ENCODE results near the gene CADM1.
"Not testable (repeated sequence)": the region's sequence is repeated elsewhere in the genome, so short reads cannot be mapped to it uniquely, and the experiment has no call there.

CADM1 gene

DNA sequence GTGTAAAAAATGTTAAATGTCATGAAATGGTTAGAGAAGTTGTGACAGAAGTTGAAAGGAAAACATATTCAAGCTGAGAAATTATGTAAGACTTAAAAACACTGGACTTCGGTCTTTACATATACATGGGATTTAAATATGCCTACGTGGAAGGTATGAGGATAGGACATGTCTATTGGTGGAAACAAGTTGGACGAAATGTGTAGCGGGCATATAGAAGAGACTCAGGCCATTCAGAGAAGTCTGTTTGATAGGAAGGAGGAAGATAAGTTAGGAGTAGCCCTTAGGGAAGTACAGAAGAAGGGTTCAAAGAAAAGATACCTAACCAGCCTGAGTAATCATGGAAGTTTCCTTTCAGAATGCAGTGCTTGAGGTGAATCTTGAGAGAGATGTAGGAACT is 14.7 kb downstream of the CADM1 start:
- no peak overlapping the region for H3K27ac ChIP-seq (ENCODE audit: low read depth, low read length)

DNA sequence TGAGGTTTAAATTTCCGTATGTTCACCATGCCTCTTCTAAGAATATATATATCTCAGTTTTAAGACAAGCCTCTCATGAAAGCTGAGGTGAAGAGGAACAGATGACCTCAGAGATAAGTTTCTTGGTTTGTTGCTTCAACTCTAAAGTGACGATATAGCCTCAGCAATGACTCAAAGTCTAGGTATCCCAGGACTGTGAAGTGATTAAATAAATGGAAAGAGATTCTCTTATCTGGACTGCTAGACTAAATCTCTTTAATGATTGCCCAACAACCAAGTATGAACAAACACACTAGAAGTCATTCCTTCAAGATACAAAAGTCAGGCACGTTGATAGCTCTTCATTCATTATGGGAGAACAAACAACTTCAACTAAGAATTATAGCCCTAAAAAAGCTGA is 15.3 kb downstream of the CADM1 start:
- Histone ChIP-seq H3K9ac (ENCODE audit: low read length) (no peak overlapping the region), H3K27ac (ENCODE audit: low read depth, low read length) (no peak overlapping the region), H3K4me3 (ENCODE audit: low read length) (no peak overlapping the region), H3K36me3 (ENCODE audit: control insufficient read depth, insufficient read depth, low read length) (no peaks in the 10 kb centered on the region), H3K4me1 (ENCODE audit: control insufficient read depth, insufficient read depth, low read length) (no peaks in the 10 kb centered on the region), H3K27me3 (ENCODE audit: control insufficient read depth, insufficient read depth, low read length) (no peaks in the 10 kb centered on the region)

More for the DNA sequence above, 14.7 kb downstream of the CADM1 start:
- Histone ChIP-seq H3K36me3 (ENCODE audit: control insufficient read depth, insufficient read depth, low read length) (no peaks in the 10 kb centered on the region), H3K4me3 (ENCODE audit: low read length) (no peak overlapping the region), H3K4me1 (ENCODE audit: control insufficient read depth, insufficient read depth, low read length) (no peaks in the 10 kb centered on the region), H3K27me3 (ENCODE audit: control insufficient read depth, insufficient read depth, low read length) (no peaks in the 10 kb centered on the region), H3K9ac (ENCODE audit: low read length) (no peak overlapping the region)

DNA sequence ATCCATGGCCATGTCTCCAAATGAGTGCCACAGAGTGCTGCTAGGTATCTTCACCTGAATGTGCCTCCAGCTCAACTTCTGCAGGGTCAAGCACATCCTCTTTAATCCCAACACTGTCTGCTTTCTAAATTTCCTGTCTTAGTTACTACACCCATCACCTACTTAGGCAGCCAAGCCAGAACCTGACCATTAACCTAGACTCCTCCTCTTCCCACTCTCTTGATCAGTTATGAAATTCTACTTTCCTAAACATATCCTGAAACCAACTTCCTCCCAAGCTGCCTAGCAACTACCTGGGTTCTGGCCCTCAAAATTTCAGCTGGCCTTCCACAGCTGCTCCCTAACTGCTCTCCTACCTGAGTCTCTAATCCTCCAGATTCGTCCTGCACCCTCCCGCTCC is 22.7 kb downstream of the CADM1 start:
- Histone ChIP-seq H3K27ac (ENCODE audit: low read depth, low read length) (no peak overlapping the region), H3K4me3 (ENCODE audit: low read length) (no peak overlapping the region), H3K36me3 (ENCODE audit: control insufficient read depth, insufficient read depth, low read length) (no peaks in the 10 kb centered on the region)

DNA sequence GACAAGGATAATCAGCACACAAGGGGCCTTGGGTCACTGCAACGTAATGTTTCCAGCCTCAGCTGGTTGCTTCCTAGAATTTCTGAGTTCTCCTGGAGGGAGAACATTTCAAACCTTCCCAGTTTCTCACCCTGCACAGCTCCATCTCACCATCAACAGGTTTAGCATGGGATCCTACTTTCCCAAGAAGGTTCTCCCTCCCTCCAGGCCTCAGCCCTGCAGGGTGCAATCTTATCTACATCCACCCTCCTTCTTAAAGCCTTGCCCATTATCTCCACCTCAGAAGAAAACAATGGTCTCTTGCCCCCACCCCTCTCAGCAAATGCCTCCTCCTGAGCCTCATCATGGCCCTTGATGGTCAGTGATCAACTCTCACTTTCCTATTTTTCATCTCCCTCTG is 23.6 kb downstream of the CADM1 start:
- no peak overlapping the region for H3K27ac ChIP-seq (ENCODE audit: low read depth, low read length)

More for the DNA sequence above, 22.7 kb downstream of the CADM1 start:
- Histone ChIP-seq H3K9ac (ENCODE audit: low read length) (no peak overlapping the region), H3K27me3 (ENCODE audit: control insufficient read depth, insufficient read depth, low read length) (no peaks in the 10 kb centered on the region), H3K4me1 (ENCODE audit: control insufficient read depth, insufficient read depth, low read length) (no peaks in the 10 kb centered on the region)

DNA sequence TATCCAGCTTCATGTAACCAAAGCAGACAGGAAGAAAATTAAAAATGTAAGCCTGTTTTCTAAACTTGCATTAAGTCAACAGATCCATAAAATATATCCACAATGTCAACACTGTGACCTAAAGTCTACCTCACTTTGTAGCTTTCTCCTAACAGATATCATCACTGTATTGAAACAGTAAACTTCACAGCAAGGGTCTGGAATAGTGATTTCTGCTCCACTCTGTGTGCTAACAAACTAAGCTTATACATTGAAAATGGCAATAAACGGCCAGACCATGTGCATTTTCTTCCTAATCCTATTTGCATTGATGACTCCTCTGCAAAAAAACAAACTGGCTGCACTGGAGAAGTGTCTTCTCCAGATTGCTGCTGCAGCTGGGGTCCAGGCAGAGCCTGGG is 26.8 kb downstream of the CADM1 start:
- Histone ChIP-seq H3K9ac (ENCODE audit: low read length) (no peak overlapping the region), H3K4me1 (ENCODE audit: control insufficient read depth, insufficient read depth, low read length) (no peaks in the 10 kb centered on the region), H3K27me3 (ENCODE audit: control insufficient read depth, insufficient read depth, low read length) (no peaks in the 10 kb centered on the region), H3K36me3 (ENCODE audit: control insufficient read depth, insufficient read depth, low read length) (no peaks in the 10 kb centered on the region), H3K27ac (ENCODE audit: low read depth, low read length) (no peak overlapping the region), H3K4me3 (ENCODE audit: low read length) (no peak overlapping the region)

More for the DNA sequence above, 23.6 kb downstream of the CADM1 start:
- no peak overlapping the region for H3K9ac ChIP-seq (ENCODE audit: low read length)
- no peaks in the 10 kb centered on the region for H3K36me3 ChIP-seq (ENCODE audit: control insufficient read depth, insufficient read depth, low read length)
- no peak overlapping the region for H3K4me3 ChIP-seq (ENCODE audit: low read length)
- H3K27me3 ChIP-seq (ENCODE audit: control insufficient read depth, insufficient read depth, low read length) = no peaks in the 10 kb centered on the region
- H3K4me1 ChIP-seq (ENCODE audit: control insufficient read depth, insufficient read depth, low read length) = no peaks in the 10 kb centered on the region

DNA sequence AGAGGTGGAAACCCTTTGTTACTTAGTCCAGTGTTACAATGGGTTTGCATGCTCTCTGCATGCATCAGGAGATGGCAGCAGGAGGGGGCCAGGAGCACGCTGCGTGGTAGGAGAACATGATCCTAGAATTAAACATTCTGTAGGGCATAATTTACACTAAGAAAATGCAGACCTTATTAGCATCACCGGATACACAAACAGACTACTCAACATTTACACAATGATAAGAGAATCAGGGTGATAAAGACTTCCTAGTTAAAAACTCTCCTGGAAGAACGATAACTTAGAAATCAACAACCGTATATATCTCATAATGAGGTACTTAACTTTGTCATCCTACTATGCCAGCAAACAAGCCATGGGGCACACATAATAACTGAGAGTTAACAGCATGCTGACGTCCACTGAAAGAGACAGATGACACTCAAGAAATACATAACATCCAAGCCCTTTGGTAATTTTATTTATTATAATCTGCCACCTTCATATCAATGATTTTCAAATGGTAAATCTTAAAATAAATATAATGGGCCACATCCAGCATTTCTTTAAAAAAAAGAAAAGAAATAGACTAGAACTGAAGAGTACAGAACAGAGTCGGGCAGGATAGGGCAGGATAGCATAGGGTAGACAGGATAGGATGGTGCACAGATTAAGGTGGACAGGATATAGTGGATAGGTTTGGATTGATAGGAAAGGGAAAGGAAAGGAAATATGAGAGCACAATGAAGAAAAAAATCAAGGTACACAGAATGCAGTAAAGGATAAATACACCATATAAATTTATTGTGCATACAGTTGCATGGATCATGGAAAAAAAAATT is 27.5 kb downstream of the CADM1 start:
- H3K4me1 ChIP-seq (ENCODE audit: control insufficient read depth, insufficient read depth, low read length) = no peaks in the 10 kb centered on the region
- no peak overlapping the region for H3K9ac ChIP-seq (ENCODE audit: low read length)
- H3K36me3 ChIP-seq (ENCODE audit: control insufficient read depth, insufficient read depth, low read length) = no peaks in the 10 kb centered on the region
- H3K4me3 ChIP-seq (ENCODE audit: low read length) = no peak overlapping the region
- no peaks in the 10 kb centered on the region for H3K27me3 ChIP-seq (ENCODE audit: control insufficient read depth, insufficient read depth, low read length)
- no peak overlapping the region for H3K27ac ChIP-seq (ENCODE audit: low read depth, low read length)

DNA sequence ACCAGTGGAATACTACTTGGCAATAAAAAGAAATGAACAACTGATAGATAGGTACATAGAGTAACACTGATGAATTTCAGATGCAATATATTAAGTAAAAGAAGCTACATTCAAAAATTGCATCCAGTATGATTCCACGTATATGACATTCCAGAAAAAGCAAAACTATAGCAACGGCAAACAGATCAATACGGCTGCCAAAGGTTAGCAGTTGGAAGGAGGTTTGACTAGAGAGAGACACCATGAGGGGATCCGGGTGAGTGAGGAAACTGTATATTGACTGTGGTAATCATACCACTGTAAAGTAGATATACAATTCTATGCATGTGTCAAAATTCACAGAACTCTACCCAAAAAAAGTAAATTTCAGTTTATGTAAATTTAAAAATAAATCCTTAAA is 28.7 kb downstream of the CADM1 start:
- H3K36me3 ChIP-seq (ENCODE audit: control insufficient read depth, insufficient read depth, low read length) = no peaks in the 10 kb centered on the region
- no peak overlapping the region for H3K27ac ChIP-seq (ENCODE audit: low read depth, low read length)
- no peak overlapping the region for H3K4me3 ChIP-seq (ENCODE audit: low read length)
- H3K4me1 ChIP-seq (ENCODE audit: control insufficient read depth, insufficient read depth, low read length) = no peaks in the 10 kb centered on the region
- H3K9ac ChIP-seq (ENCODE audit: low read length) = no peak overlapping the region
- no peaks in the 10 kb centered on the region for H3K27me3 ChIP-seq (ENCODE audit: control insufficient read depth, insufficient read depth, low read length)

DNA sequence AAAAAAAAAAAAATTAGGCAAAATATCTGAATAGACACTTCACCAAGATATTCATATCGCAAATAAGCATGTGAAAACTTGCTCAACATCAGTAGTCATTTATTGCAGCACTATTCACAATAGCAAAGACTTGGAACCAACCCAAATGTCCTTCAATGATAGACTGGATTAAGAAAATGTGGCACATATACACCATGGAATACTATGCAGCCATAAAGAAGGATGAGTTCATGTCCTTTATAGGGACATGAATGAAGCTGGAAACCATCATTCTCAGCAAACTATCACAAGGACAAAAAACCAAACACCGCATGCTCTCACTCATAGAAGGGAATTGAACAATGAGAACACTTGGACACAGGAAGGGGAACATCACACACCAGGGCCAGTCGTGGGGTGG is 29.9 kb downstream of the CADM1 start:
- H3K9ac ChIP-seq (ENCODE audit: low read length); H3K4me1 ChIP-seq (ENCODE audit: control insufficient read depth, insufficient read depth, low read length); H3K27me3 ChIP-seq (ENCODE audit: control insufficient read depth, insufficient read depth, low read length); H3K36me3 ChIP-seq (ENCODE audit: control insufficient read depth, insufficient read depth, low read length); H3K27ac ChIP-seq (ENCODE audit: low read depth, low read length); H3K4me3 ChIP-seq (ENCODE audit: low read length): not testable (repeated sequence)

DNA sequence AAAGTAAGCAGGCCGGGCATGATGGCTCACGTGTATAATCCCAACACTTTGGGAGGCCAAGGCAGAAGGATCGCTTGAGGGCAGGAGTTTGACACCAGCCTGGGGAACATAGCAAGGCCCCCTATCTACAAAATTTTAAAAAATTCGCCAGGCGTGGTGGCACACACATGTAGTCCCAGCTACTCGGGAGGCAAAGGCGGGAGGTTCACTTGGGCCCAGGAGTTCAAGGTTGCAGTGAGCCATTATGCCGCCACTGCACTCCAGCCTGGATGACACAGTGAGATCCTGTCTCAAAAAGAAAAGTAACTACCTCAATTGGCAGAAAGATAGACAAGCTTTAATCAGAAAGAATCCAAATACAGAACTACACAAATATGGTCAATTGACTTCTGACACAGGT is 31.0 kb downstream of the CADM1 start:
- Histone ChIP-seq H3K4me1 (ENCODE audit: control insufficient read depth, insufficient read depth, low read length) (no peaks in the 10 kb centered on the region), H3K9ac (ENCODE audit: low read length) (no peak overlapping the region)

DNA sequence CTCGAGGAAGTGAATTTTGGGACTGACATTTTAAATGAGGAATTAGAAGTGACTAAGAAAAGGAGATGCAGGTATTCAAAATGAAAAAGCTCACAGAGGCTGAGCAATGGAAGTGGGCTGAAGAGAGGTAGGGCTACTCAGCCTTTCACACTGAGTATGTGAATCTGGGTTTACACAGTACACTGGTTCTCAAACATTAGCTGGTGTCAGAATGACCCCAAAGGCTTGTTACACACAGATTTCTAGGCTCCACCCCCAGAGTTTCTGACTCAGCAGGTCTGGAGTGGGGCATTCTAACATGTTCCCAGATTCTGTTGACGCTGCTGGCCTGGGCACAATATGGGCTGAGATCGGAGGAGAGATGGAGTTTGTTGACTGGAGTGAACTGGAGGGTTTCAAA is 32.8 kb downstream of the CADM1 start:
- H3K36me3 ChIP-seq (ENCODE audit: control insufficient read depth, insufficient read depth, low read length) = no peaks in the 10 kb centered on the region
- H3K27me3 ChIP-seq (ENCODE audit: control insufficient read depth, insufficient read depth, low read length) = no peaks in the 10 kb centered on the region
- no peak overlapping the region for H3K27ac ChIP-seq (ENCODE audit: low read depth, low read length)
- H3K9ac ChIP-seq (ENCODE audit: low read length) = no peak overlapping the region
- H3K4me1 ChIP-seq (ENCODE audit: control insufficient read depth, insufficient read depth, low read length) = no peaks in the 10 kb centered on the region
- no peak overlapping the region for H3K4me3 ChIP-seq (ENCODE audit: low read length)

More for the DNA sequence above, 31.0 kb downstream of the CADM1 start:
- Histone ChIP-seq H3K4me3 (ENCODE audit: low read length) (no peak overlapping the region), H3K36me3 (ENCODE audit: control insufficient read depth, insufficient read depth, low read length) (no peaks in the 10 kb centered on the region), H3K27ac (ENCODE audit: low read depth, low read length) (no peak overlapping the region), H3K27me3 (ENCODE audit: control insufficient read depth, insufficient read depth, low read length) (no peaks in the 10 kb centered on the region)

DNA sequence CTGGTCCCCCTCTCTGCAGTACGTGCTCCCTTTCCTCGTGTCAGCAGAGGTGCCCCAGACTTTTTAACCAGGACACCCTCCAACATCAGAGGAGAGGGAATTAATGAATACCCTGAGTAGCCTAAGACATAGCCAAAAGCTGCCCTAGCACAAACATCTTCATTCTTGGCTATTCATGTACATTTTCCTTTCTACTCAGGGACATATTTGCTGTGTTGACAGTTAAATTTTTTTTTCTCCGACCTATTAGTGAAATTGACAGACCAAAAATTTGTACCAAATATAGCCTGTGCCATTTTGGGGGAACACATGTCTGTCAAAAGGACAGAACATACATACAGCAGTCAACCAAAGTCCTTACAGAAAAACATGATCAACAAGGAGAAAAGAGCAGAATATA is 33.3 kb downstream of the CADM1 start:
- Histone ChIP-seq H3K9ac (ENCODE audit: low read length) (no peak overlapping the region), H3K27ac (ENCODE audit: low read depth, low read length) (no peak overlapping the region), H3K4me3 (ENCODE audit: low read length) (no peak overlapping the region), H3K4me1 (ENCODE audit: control insufficient read depth, insufficient read depth, low read length) (no peaks in the 10 kb centered on the region), H3K36me3 (ENCODE audit: control insufficient read depth, insufficient read depth, low read length) (no peaks in the 10 kb centered on the region), H3K27me3 (ENCODE audit: control insufficient read depth, insufficient read depth, low read length) (no peaks in the 10 kb centered on the region)

DNA sequence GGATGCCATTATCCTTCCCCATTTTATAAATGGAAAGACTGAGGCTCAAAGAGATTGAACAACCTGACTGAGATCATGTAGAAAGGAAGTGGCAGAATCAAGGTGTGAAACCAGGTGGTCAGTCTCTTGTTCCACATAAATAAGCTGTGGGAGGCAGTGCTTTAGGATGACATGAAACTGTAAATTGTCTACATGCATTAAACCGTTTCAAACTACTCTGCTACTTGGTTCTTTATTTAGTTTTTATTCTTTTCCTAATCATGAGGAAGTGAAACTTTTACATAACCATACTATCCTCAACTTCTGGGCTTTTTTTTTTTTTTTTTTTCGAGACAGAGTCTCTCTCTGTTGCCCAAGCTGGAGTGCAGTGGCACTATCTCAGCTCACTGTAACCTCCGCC is 34.9 kb downstream of the CADM1 start:
- Histone ChIP-seq H3K36me3 (ENCODE audit: control insufficient read depth, insufficient read depth, low read length) (no peaks in the 10 kb centered on the region), H3K27me3 (ENCODE audit: control insufficient read depth, insufficient read depth, low read length) (no peaks in the 10 kb centered on the region), H3K27ac (ENCODE audit: low read depth, low read length) (no peak overlapping the region), H3K9ac (ENCODE audit: low read length) (no peak overlapping the region), H3K4me1 (ENCODE audit: control insufficient read depth, insufficient read depth, low read length) (no peaks in the 10 kb centered on the region), H3K4me3 (ENCODE audit: low read length) (no peak overlapping the region)

DNA sequence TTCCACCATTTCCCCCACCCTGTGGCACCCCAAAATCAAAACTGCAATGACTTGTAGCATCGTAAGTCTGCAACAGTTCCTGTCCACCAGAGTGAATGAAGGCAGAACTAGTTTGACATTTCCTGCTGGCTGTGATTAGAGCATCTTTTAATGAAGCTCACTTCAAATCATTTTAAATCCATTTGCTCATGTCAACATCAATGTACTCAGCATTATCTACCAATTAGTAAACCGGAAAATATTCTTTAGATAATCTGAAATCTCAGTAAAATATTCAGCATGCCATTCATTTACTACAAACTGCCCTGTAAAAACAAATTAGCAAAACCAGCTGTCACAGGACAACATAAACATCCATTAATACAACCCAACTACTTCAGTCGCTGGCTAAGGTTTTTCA is 38.1 kb downstream of the CADM1 start:
- Histone ChIP-seq H3K27ac (ENCODE audit: low read depth, low read length) (no peak overlapping the region), H3K4me1 (ENCODE audit: control insufficient read depth, insufficient read depth, low read length) (no peaks in the 10 kb centered on the region)

More for the DNA sequence above, 38.1 kb downstream of the CADM1 start:
- H3K9ac ChIP-seq (ENCODE audit: low read length) = no peak overlapping the region
- H3K4me3 ChIP-seq (ENCODE audit: low read length) = no peak overlapping the region
- H3K36me3 ChIP-seq (ENCODE audit: control insufficient read depth, insufficient read depth, low read length) = no peaks in the 10 kb centered on the region
- no peaks in the 10 kb centered on the region for H3K27me3 ChIP-seq (ENCODE audit: control insufficient read depth, insufficient read depth, low read length)

Data from rectal smooth muscle tissue (tissue), 1 donor.